Measurements from ENCODE around the gene PMP22.

- TF ChIP-seq CTCF (IDR thresholded peaks at IDR 0.05) (no peak), POLR2AphosphoS5 (IDR thresholded peaks at IDR 0.05; ENCODE audit: insufficient read depth in 1 of 2, low read depth in 1 of 2) (no peak), POLR2A (IDR thresholded peaks at IDR 0.05) (no peak)
These were observed 20.1 kb downstream of the PMP22 start for GRCh38 chr17:15245054-15245453.

Measured in vagina (tissue), 2 donors.